22Rv1 (cell line): ENCODE data around the gene TTC16.

Source experiments
- ZFX ChIP-seq: fragments of 450-650 bp; IDR thresholded peaks from 2 replicates; pipeline ENCODE4 v1.6.1; 2017; ENCODE audit warnings: antibody characterized with exemption, borderline replicate concordance
- TF ChIP-seq, protein P1 (sequence below): fragments of 450-650 bp; IDR thresholded peaks from 2 replicates; pipeline ENCODE4 v1.5.1; 2017; ENCODE audit warnings: mild to moderate bottlenecking

DNA sequence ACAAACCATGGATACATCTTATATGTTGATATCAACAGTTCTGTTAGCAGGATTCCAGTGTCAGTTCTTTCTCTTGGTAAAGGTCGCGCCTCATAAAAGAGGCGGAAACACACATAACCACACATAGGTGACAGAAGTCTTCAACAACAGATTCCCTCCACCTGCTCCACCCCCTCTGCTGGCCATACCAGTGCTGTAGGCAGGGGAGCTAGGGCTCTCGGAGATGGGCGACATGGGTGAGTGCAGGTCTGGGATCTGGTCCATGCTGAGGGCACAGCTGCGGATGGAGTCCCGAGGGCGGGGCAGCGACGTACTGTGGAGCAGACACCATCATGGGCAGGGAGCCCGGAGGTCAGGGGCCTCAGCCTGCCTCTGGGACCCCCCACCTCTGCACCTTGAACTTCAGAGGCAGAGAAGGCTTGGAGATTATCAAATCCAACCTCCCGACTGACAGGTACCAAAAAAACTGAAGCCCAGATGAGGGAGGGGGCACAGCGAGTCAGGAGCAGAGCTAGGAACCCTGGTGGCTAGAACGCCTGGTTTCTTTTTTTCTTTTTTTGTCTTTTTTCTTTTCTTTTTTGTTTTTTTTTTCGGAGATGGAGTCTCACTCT, 31.2 kb downstream of the TTC16 start:
- TF ChIP-seq, protein P1, sequence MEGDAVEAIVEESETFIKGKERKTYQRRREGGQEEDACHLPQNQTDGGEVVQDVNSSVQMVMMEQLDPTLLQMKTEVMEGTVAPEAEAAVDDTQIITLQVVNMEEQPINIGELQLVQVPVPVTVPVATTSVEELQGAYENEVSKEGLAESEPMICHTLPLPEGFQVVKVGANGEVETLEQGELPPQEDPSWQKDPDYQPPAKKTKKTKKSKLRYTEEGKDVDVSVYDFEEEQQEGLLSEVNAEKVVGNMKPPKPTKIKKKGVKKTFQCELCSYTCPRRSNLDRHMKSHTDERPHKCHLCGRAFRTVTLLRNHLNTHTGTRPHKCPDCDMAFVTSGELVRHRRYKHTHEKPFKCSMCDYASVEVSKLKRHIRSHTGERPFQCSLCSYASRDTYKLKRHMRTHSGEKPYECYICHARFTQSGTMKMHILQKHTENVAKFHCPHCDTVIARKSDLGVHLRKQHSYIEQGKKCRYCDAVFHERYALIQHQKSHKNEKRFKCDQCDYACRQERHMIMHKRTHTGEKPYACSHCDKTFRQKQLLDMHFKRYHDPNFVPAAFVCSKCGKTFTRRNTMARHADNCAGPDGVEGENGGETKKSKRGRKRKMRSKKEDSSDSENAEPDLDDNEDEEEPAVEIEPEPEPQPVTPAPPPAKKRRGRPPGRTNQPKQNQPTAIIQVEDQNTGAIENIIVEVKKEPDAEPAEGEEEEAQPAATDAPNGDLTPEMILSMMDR = peak; percentile 11; the same call in 1 of the 2 replicates
- TF ChIP-seq ZFX = no peak
